A673 (cell line): ENCODE results near the gene TMC1.

Experiments used
- CTCF ChIP-seq: fragments of 300-800, 200-600 bp; sonication (generic); conservative IDR thresholded peaks from 2 replicates; pipeline ENCODE4 v1.5.1; 2017; ENCODE audit warnings: low read depth, mild to moderate bottlenecking, antibody characterized with exemption, low read length, moderate library complexity, mixed read lengths
- EZH2 ChIP-seq: fragments of 200-600 bp; sonication (generic); IDR thresholded peaks from 2 replicates; pipeline ENCODE4 v1.6.1; 2017; ENCODE audit warnings: borderline replicate concordance, low read depth, mild to moderate bottlenecking, mixed read lengths, antibody characterized with exemption, low read length; ENCODE audit not compliant: poor library complexity, severe bottlenecking

GRCh38 chr9:72623156-72623555 lies 101.7 kb downstream of the TMC1 start:
- no peak for TF ChIP-seq CTCF
- no peak for TF ChIP-seq EZH2
